Keratinocyte (primary cell): ENCODE results near the gene SPATS2L. TPM values are rescaled to one million over a fixed set of nuclear protein-coding genes. Genes with fewer than 3 reads are reported as not detected.

Source experiments
- DNase-seq: peaks from one replicate; pipeline ENCODE4 v3.0.0-alpha.2; 2011; ENCODE audit warnings: low read depth, missing footprints, low spot score
- FAIRE-seq: peaks from 2 replicates; lab custom pipeline; 2011; peaks lifted over from hg19 to GRCh38; lab: Jason Lieb, UNC
- H2AFZ ChIP-seq: 2 replicates; pipeline ENCODE4 v1.6.0; 2012; ENCODE audit warnings: low read length, control low read depth, inconsistent platforms; ENCODE audit not compliant: control insufficient read depth
- H3K27ac ChIP-seq: 2 replicates; pipeline ENCODE4 v1.5.1; 2011; ENCODE audit warnings: low read length; ENCODE audit not compliant: control insufficient read depth, insufficient read depth
- H3K27me3 ChIP-seq: 3 replicates; pipeline ENCODE4 v1.6.0; 2011; ENCODE audit warnings: low read length; ENCODE audit not compliant: control insufficient read depth, insufficient read depth; ENCODE audit errors: extremely low read depth
- H3K36me3 ChIP-seq, 2 experiments: 2 replicates in 1 of 2; 3 replicates in 1 of 2; pipeline ENCODE4 v1.5.1; 2011; ENCODE audit warnings: low read length in 2 of 2, mild to moderate bottlenecking in 1 of 2; ENCODE audit not compliant: control insufficient read depth in 2 of 2, insufficient read depth in 2 of 2; ENCODE audit errors: extremely low read depth in 1 of 2
- H3K4me1 ChIP-seq: 3 replicates; pipeline ENCODE4 v1.5.1; 2011; ENCODE audit warnings: low read length; ENCODE audit not compliant: control insufficient read depth, insufficient read depth; ENCODE audit errors: extremely low read depth
- H3K4me2 ChIP-seq: 3 replicates; pipeline ENCODE4 v1.6.0; 2011; ENCODE audit warnings: low read depth, low read length; ENCODE audit not compliant: control insufficient read depth, insufficient read depth; ENCODE audit errors: extremely low read depth
- H3K4me3 ChIP-seq, 3 experiments: fragments of 200-600 bp in 1 of 3; sonication (generic) in 1 of 3; 2 replicates in 2 of 3; 3 replicates in 1 of 3; pipeline ENCODE4 v1.5.1; 2011 to 2016; ENCODE audit warnings: low read length in 3 of 3, mild to moderate bottlenecking in 3 of 3, control low read depth in 2 of 3, inconsistent platforms in 1 of 3, low read depth in 1 of 3, mixed read lengths in 1 of 3, mixed run types in 1 of 3, moderate library complexity in 1 of 3; ENCODE audit not compliant: control insufficient read depth in 2 of 3, insufficient read depth in 2 of 3; ENCODE audit errors: extremely low read depth in 1 of 3
- H3K79me2 ChIP-seq: 2 replicates; pipeline ENCODE4 v1.6.0; 2012; ENCODE audit warnings: low read length; ENCODE audit not compliant: control insufficient read depth, insufficient read depth
- H3K9ac ChIP-seq: 3 replicates; pipeline ENCODE4 v1.6.0; 2011; ENCODE audit warnings: low read length; ENCODE audit not compliant: control insufficient read depth, insufficient read depth; ENCODE audit errors: extremely low read depth
- H3K9me1 ChIP-seq: 3 replicates; pipeline ENCODE4 v1.6.0; 2011; ENCODE audit warnings: low read length; ENCODE audit not compliant: control insufficient read depth, insufficient read depth; ENCODE audit errors: extremely low read depth
- H3K9me3 ChIP-seq: 2 replicates; pipeline ENCODE4 v1.5.1; 2012; ENCODE audit warnings: low read depth, low read length; ENCODE audit not compliant: control insufficient read depth
- H4K20me1 ChIP-seq: 3 replicates; pipeline ENCODE4 v1.6.0; 2011; ENCODE audit warnings: low read length; ENCODE audit not compliant: control insufficient read depth, insufficient read depth; ENCODE audit errors: extremely low read depth
- CTCF ChIP-seq, 3 experiments: IDR thresholded peaks in 1 of 3; conservative IDR thresholded peaks in 1 of 3; optimal IDR thresholded peaks in 1 of 3; 2 replicates in 2 of 3; 3 replicates in 1 of 3; pipeline versions ENCODE3 to v1.5.1; 2011; ENCODE audit warnings: low read length in 3 of 3, mild to moderate bottlenecking in 3 of 3, moderate library complexity in 2 of 3, control low read depth in 1 of 3, inconsistent platforms in 1 of 3; ENCODE audit not compliant: insufficient read depth in 2 of 3; ENCODE audit errors: extremely low read depth in 1 of 3
- EZH2 ChIP-seq: IDR thresholded peaks from one replicate; pipeline ENCODE4 v1.6.1; 2012; ENCODE audit warnings: inconsistent platforms, mild to moderate bottlenecking, low read length, moderate library complexity
- dilution Hi-C: fragments of 300-500 bp; cut with MboI; formaldehyde crosslinking; loops from one replicate; pipeline ENCODE4 v1.7.0; 2020; ENCODE audit warnings: low sequenced_read_pairs; ENCODE audit not compliant: extremely low pct_ligation_motif_present
- polyA plus RNA-seq, 5 experiments: library from polyadenylated mRNA; depleted of rRNA in 3 of 5; stranded (reverse) in 3 of 5; stranded (forward) in 1 of 5; unstranded in 1 of 5; fragments of >200 nt; gene quantifications; 1 replicate in 1 of 5; 2 replicates in 3 of 5; 3 replicates in 1 of 5; pipeline versions ENCODE4 v1.2.1 to v1.2.3, GENCODE V29; 2011 to 2012; ENCODE audit warnings: missing spikeins in 2 of 5, low read depth in 1 of 5, low replicate concordance in 1 of 5

SPATS2L gene
- polyA plus RNA-seq, 1 donor (not counting 4 experiments of a cell fraction or from before 2014, with no cell fraction given), result 95.3 TPM

DNA sequence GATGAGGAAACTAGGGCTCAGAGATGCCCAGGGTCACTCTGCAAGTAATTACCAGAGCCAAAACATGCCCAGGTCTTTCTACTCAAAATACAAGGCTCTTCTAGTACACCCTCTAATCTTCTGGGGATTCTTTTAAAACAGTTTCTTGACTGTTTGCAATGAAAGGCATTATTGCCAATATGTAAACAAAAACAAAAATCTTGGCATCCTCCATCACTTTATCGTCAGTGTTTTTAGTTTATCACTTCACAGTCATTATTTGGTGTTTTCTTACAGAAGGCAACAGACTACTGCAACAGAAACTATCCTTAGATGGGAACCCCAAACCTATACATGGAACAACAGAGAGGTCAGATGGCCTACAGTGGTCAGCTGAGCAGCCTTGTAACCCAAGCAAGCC is 132.4 kb downstream of the SPATS2L start:
- H2AFZ ChIP-seq, result no peak overlapping the region
- no peak overlapping the region for H3K4me3 ChIP-seq
- H3K36me3 ChIP-seq, result peaks cover 12 to 13% of the 10 kb centered on the region in 2 experiments
- no peaks in the 10 kb centered on the region for H3K79me2 ChIP-seq
- no peak for DNase-seq
- H3K4me2 ChIP-seq, result no peak overlapping the region
- H4K20me1 ChIP-seq, result no peaks in the 10 kb centered on the region
- no peaks in the 10 kb centered on the region for H3K27me3 ChIP-seq
- no peaks in the 10 kb centered on the region for H3K9me1 ChIP-seq
- H3K9me3 ChIP-seq, result no peaks in the 10 kb centered on the region
- H3K27ac ChIP-seq, result no peak overlapping the region
- dilution Hi-C loops, result no loop called here
- TF ChIP-seq EZH2 (no peak), CTCF (optimal IDR thresholded peaks at IDR 0.05 in 1 of 3, IDR thresholded peaks at IDR 0.05 in 1 of 3, conservative IDR thresholded peaks at IDR 0.05 in 1 of 3; ENCODE audit: extremely low read depth in 1 of 3, insufficient read depth in 2 of 3, low read length in 3 of 3) (no peak)
- H3K4me1 ChIP-seq, result no peaks in the 10 kb centered on the region
- no peak for FAIRE-seq
- H3K9ac ChIP-seq, result no peak overlapping the region

- no peaks in the 10 kb centered on the region for H3K9me3 ChIP-seq
- no peak overlapping the region for H3K9ac ChIP-seq
- H4K20me1 ChIP-seq, result no peaks in the 10 kb centered on the region
- dilution Hi-C loops, result no loop called here
- no peaks in the 10 kb centered on the region for H3K79me2 ChIP-seq
- no peaks in the 10 kb centered on the region for H3K27me3 ChIP-seq
- H3K4me1 ChIP-seq, result no peaks in the 10 kb centered on the region
- H2AFZ ChIP-seq, result no peak overlapping the region
- H3K27ac ChIP-seq, result no peak overlapping the region
- no peak for TF ChIP-seq CTCF (optimal IDR thresholded peaks at IDR 0.05 in 1 of 3, IDR thresholded peaks at IDR 0.05 in 1 of 3, conservative IDR thresholded peaks at IDR 0.05 in 1 of 3; ENCODE audit: extremely low read depth in 1 of 3, insufficient read depth in 2 of 3, low read length in 3 of 3)
- no peak for TF ChIP-seq EZH2
- H3K36me3 ChIP-seq, result peaks cover 13 to 15% of the 10 kb centered on the region in 2 experiments
- DNase-seq (no peak), FAIRE-seq (no peak)
- no peaks in the 10 kb centered on the region for H3K9me1 ChIP-seq
- no peak overlapping the region for H3K4me3 ChIP-seq
- H3K4me2 ChIP-seq, result no peak overlapping the region
These were observed 133.5 kb downstream of the SPATS2L start for GRCh38 chr2:200439981-200440380.
